Peyer's patch (tissue), 4 donors: ENCODE results near the gene DOCK11. TPM values are rescaled to one million over a fixed set of nuclear protein-coding genes. Genes with fewer than 3 reads are reported as not detected.

ENCODE experiments used
- DNase-seq, 3 donors: peaks; one replicate each; pipeline ENCODE4 v3.0.0-alpha.2; 2017 to 2019
- H3K27ac ChIP-seq, 4 donors: fragments of 200-600 bp; sonication (generic); one replicate each; pipeline ENCODE4 v1.5.1; 2016 to 2019
- H3K27me3 ChIP-seq, 2 donors: fragments of 200-600 bp; sonication (generic); one replicate each; pipeline ENCODE4 v1.5.1; 2019
- H3K36me3 ChIP-seq, 3 donors: fragments of 200-600 bp; sonication (generic); one replicate each; pipeline ENCODE4 v1.5.1; 2016 to 2019
- H3K4me1 ChIP-seq, 4 donors: fragments of 200-600 bp; sonication (generic); one replicate each; pipeline ENCODE4 v1.5.1; 2016 to 2019
- H3K4me3 ChIP-seq, 4 donors: fragments of 200-600 bp; sonication (generic); 1 replicate in 3 of 4; 2 replicates in 1 of 4; pipeline ENCODE4 v1.5.1; 2016 to 2019; ENCODE audit warnings: mild to moderate bottlenecking in 1 of 4
- H3K9me3 ChIP-seq, 4 donors: fragments of 200-600 bp; sonication (generic); one replicate each; pipeline ENCODE4 v1.5.1; 2016 to 2019; ENCODE audit warnings: mild to moderate bottlenecking in 1 of 4
- CTCF ChIP-seq, 6 experiments: fragments of 450-650 bp in 4 of 6; fragments of 200-600 bp in 2 of 6; sonication (generic) in 1 of 6; IDR thresholded peaks; one replicate each; pipeline ENCODE4 v1.5.1; 2017 to 2019; ENCODE audit warnings: antibody characterized with exemption in 6 of 6, mild to moderate bottlenecking in 3 of 6, moderate library complexity in 1 of 6
- POLR2A ChIP-seq, 2 donors: fragments of 450-650 bp; IDR thresholded peaks; one replicate each; pipeline ENCODE4 v1.5.1; 2017; ENCODE audit warnings: antibody characterized with exemption in 2 of 2, mild to moderate bottlenecking in 2 of 2, moderate library complexity in 2 of 2
- total RNA-seq, 4 donors: library from RNA; depleted of rRNA; stranded (reverse); fragments of >200 nt; gene quantifications; one replicate each; pipeline ENCODE4 v1.1.0, GENCODE V29; 2016

Gene DOCK11
- total RNA-seq, 4 donors from 2014 or later, result 5.6 to 34.7 (median 10.4) TPM

DNA sequence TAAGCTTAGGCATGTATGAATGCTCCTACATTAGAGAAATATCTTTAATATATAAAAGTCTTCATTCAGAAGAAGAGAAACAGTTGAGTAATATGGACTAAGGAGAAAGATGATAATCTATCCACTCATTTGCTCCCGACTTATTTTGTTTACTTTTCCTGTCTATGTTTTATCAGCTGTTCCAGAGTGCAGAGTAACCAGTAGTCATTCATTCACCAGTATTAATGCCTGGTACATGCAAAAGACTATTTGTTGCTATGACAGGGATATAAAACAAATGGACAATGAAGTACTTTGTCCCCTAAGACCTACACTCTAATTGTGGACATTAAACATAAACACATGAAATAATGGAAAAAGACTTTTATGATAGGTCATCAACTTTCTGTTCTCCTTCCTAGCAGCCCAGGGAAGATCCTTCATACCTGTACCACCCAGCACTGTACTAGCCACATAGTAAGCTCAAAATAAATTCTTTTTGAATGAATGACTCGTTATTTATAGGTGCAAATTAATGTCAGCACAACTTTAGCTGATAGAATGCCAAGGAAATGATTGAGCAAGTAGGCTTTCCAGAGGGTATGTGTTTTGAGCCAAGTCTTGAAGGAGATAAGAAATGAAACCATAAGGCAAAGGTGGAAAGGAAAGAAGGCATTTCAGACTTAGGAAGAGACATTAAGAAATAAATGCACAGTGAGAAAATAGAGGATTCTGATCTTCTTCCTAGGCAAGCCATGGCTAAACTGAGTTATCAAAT, 186.8 kb downstream of the DOCK11 start:
- H3K4me1 ChIP-seq, result no peaks in the 10 kb centered on the region
- no peak for DNase-seq
- H3K4me3 ChIP-seq, result no peak overlapping the region
- H3K9me3 ChIP-seq, result no peaks in the 10 kb centered on the region
- H3K27me3 ChIP-seq, result no peaks in the 10 kb centered on the region
- H3K27ac ChIP-seq, result peak overlapping the region in 1 of 4 donors; percentile 12
- no peaks in the 10 kb centered on the region for H3K36me3 ChIP-seq
- no peak for TF ChIP-seq CTCF (IDR thresholded peaks at IDR 0.05)
- TF ChIP-seq POLR2A (IDR thresholded peaks at IDR 0.05), result no peak

- no peaks in the 10 kb centered on the region for H3K27me3 ChIP-seq
- TF ChIP-seq POLR2A (IDR thresholded peaks at IDR 0.05) (no peak), CTCF (IDR thresholded peaks at IDR 0.05) (no peak)
- no peaks in the 10 kb centered on the region for H3K9me3 ChIP-seq
- no peaks in the 10 kb centered on the region for H3K36me3 ChIP-seq
- H3K4me1 ChIP-seq, result no peaks in the 10 kb centered on the region
- no peak for DNase-seq
- no peak overlapping the region for H3K27ac ChIP-seq
- H3K4me3 ChIP-seq, result no peak overlapping the region
These were observed 189.8 kb downstream of the DOCK11 start for GRCh38 chrX:118685393-118685792.

GRCh38 chrX:118688935-118689334, 193.3 kb downstream of the DOCK11 start:
- Histone ChIP-seq H3K36me3 (no peaks in the 10 kb centered on the region), H3K27ac (no peak overlapping the region), H3K4me1 (no peaks in the 10 kb centered on the region), H3K27me3 (no peaks in the 10 kb centered on the region), H3K9me3 (no peaks in the 10 kb centered on the region), H3K4me3 (no peak overlapping the region)
- TF ChIP-seq CTCF (IDR thresholded peaks at IDR 0.05) (no peak), POLR2A (IDR thresholded peaks at IDR 0.05) (no peak)
- DNase-seq, result no peak

GRCh38 chrX:118693843-118694242, 198.2 kb downstream of the DOCK11 start:
- Histone ChIP-seq H3K27me3 (no peaks in the 10 kb centered on the region), H3K4me3 (no peak overlapping the region)

GRCh38 chrX:118694638-118695037, 199.0 kb downstream of the DOCK11 start:
- H3K4me3 ChIP-seq, result no peak overlapping the region
- H3K9me3 ChIP-seq, result no peaks in the 10 kb centered on the region
- no peaks in the 10 kb centered on the region for H3K36me3 ChIP-seq
- no peak for DNase-seq
- H3K4me1 ChIP-seq, result no peaks in the 10 kb centered on the region
- H3K27ac ChIP-seq, result no peak overlapping the region
- H3K27me3 ChIP-seq, result no peaks in the 10 kb centered on the region
- TF ChIP-seq CTCF (IDR thresholded peaks at IDR 0.05), result no peak
- TF ChIP-seq POLR2A (IDR thresholded peaks at IDR 0.05), result no peak

More at GRCh38 chrX:118693843-118694242, 198.2 kb downstream of the DOCK11 start:
- TF ChIP-seq CTCF (IDR thresholded peaks at IDR 0.05), result no peak
- no peak for TF ChIP-seq POLR2A (IDR thresholded peaks at IDR 0.05)
- H3K36me3 ChIP-seq, result no peaks in the 10 kb centered on the region
- no peaks in the 10 kb centered on the region for H3K4me1 ChIP-seq
- no peak for DNase-seq
- no peaks in the 10 kb centered on the region for H3K9me3 ChIP-seq
- H3K27ac ChIP-seq, result no peak overlapping the region
